GM15510 (cell line): ENCODE measurements around the gene DCAF17.

Experiments used
- POLR2A ChIP-seq: IDR thresholded peaks from 3 replicates; pipeline ENCODE4 v1.6.1; 2011; ENCODE audit warnings: borderline replicate concordance; ENCODE audit not compliant: insufficient read length; ENCODE audit errors: extremely low read depth

The DCAF17 gene

GRCh38 chr2:171479154-171479814, 45.3 kb downstream of the DCAF17 start:
- no peak for TF ChIP-seq POLR2A

DNA sequence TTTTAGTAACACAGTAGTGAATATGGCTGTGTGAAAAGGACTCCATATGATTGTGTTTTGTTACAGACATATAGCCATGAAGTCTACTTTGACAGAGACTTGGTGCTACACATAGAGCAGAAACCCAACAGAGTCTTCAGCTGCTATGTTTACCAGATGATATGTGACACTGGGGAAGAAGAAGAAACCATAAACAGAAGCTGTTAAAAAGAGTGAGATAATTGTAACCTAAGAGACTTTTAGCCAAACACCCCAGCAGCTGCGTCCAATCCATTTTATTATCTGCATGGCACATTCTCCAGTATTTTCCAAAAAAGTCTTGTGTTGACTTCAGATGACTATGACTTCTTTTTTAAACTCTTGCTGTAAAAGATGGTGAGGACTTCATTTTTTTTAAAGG, 46.9 kb downstream of the DCAF17 start:
- no peak for TF ChIP-seq POLR2A

GRCh38 chr2:171482308-171482707, 48.3 kb downstream of the DCAF17 start:
- no peak for TF ChIP-seq POLR2A

- TF ChIP-seq POLR2A, result no peak
Measured at GRCh38 chr2:171482877-171483276, 48.9 kb downstream of the DCAF17 start.

DNA sequence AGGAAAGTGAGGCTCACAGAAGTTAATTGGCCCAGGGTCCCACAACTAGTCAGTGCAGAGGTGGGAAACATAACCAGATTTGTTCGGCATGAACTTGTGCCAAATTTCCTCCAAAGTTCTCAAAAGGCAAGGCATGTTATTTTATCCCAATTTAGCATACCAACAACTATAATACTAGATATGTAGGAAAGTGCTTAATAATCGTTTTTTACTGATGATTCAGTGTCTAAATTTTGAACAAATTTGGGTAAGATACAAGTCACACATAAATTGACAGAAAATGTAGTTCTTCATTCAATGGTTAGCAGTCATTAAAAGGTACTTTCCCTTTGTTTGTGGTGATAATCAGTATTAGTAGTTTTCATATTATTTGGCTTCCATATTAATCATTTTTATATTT, 49.8 kb downstream of the DCAF17 start:
- TF ChIP-seq POLR2A, result no peak

DNA sequence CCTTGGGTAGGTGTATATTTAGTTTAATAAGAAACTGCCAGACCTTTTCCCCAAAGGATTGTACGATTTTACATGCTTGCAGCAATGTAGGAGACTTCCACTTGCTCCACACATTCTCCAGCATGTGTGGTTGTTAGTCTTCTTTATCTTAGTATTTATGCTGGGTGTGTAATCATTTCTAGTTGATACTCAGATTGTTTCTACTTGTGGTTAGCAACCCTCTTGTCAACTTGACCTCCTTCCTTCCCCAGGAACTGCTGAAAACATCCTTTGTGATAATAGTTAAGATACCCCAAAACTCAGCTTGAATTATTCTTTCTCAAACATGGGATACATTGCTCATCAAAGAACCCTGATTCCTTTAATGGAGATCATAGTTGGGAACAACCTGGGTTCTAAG, 51.1 kb downstream of the DCAF17 start:
- no peak for TF ChIP-seq POLR2A

DNA sequence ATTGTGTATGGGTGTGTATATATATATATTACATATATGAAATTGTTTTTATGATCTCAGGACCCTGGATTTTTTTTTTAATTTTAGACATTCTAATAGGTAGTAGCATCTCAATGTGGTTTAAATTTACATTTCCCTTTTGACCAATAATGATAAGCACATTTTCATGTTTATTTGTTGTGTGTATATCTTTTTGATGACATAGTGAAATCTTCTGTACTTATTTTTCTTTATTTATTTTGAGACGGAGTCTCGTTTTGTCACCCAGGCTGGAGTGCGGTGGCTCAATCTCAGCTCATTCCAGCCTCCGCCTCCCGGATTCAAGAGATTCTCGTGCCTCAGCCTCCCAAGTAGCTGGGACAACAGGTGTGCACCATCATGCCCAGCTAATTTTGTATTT, 53.2 kb downstream of the DCAF17 start:
- TF ChIP-seq POLR2A, result no peak

GRCh38 chr2:171487803-171488259, 53.8 kb downstream of the DCAF17 start:
- TF ChIP-seq POLR2A, result no peak

DNA sequence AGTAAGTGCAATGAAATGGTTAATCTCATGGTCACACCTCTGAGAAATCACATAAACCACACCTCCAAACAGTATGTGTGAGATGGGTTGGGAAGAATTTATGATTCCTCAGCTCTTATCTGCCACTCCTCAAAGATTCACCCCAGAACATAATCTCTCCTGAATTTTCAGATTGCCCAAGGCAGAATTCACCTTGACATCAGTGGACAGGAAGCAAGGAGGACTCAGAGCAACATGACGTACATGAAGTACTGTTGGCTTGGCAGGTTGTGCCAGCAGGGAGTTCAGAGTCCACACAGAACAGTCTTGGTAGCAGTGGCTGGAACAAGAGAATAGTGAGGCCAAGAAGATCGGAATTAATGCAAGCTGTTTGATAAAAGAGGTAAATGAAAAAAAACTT, 56.6 kb downstream of the DCAF17 start:
- no peak for TF ChIP-seq POLR2A

GRCh38 chr2:171491292-171491691, 57.3 kb downstream of the DCAF17 start:
- no peak for TF ChIP-seq POLR2A

DNA sequence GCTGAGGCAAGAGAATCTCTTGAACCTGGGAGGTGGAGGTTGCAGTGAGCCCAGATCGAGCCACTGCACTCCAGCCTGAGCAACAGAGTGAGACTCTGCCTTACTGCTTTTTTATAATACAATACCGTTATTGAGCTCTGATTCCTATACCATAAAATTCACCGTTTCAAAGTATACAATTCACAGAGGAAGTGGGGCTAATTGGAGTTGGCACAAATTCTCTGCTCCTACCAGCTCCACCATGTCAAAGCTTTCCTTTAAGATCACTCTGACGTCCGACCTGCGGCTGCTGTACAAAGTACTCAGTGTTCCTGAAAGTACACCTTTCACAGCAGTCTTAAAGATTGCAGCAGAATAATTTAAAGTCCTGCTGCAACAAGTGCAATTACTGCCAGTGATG, 58.6 kb downstream of the DCAF17 start:
- no peak for TF ChIP-seq POLR2A

DNA sequence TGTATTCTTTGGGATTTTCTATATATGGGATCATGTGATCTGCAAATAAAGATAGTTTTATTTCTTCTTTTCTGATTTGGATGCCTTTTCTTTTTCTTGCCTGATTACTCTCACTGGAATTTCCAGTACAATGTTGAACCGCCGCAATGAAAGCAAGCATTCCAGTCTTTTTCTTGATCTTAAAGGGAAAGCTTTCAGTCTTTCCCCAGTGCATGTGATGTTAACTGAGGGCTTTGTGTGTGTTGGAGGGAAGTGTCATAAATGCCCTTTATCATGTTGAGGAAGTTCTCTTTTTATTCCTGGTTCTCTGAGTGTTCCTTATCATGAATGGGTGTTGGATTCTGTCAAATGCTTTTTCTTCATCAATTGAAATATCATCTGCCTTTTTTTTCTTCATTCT, 71.3 kb downstream of the DCAF17 start:
- TF ChIP-seq POLR2A, result no peak

DNA sequence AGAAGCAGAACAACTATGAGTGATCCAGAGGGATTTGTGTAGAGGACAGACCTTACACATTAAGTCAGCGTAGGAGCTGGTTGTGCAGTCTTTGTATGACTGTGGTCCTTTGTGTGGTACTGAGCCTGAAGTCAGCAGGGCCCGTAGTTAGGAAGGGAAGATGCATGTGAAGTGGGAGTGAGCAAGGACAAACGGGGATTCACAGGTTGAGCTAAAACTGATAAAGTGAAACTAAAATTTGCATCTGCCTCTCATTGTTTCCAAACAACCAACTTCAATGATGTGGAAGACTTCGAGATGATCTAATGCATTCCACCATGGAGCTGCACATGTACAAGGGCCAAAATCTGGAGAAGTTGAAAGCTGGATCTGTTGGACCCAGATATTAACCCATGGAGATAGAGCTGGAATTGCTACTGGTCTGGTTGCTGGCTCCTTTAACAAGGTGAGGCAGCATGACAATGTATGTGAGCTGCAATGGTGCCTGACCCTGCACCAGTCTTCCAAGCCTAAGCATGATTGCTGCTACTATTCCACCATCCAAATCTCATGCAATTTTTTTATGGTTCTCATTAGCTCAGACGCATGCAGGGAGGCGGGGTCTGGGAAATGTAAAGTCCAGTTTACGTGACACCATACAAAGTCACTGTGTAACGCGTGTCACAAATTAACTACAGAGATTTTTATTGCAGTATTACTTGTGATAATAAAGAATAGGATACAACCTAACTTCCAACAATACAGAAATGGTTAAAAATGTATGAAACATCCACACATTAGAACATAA, 76.1 kb downstream of the DCAF17 start:
- no peak for TF ChIP-seq POLR2A

GRCh38 chr2:171512014-171512413, 78.0 kb downstream of the DCAF17 start:
- TF ChIP-seq POLR2A, result no peak

DNA sequence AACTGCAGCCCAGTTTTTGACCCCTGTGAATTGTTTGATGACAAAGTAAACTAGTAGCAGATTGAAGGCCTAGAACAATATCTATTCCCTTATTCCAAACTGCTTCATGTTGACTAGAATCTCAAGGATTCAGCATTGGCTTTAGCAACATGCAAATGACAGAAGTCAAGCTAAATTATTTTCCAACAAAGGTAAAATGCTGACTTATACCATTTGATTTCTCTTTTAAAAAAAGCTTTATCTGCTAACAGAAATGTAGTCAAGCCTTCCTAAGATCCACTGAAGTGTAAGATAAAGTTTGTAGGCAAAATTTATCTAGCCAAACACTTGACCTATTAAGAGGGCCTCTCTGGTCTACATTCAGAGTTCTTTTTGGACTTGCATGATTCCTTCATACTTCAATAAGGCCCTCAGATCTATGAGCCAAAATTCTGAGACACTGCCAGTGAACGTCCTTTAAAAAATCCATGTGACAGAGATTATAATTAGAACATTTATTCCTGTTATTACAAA, 78.7 kb downstream of the DCAF17 start:
- TF ChIP-seq POLR2A, result no peak

- TF ChIP-seq POLR2A, result no peak
Measured at GRCh38 chr2:171513719-171514160, 79.7 kb downstream of the DCAF17 start.

- TF ChIP-seq POLR2A, result no peak
Measured at GRCh38 chr2:171514908-171515582, 81.0 kb downstream of the DCAF17 start.
